Transverse colon (tissue), 3 donors: ENCODE results near the gene PLA2G5.

Source experiments
- CTCF ChIP-seq, 5 experiments: fragments of 200-600 bp in 3 of 5; fragments of 450-650 bp in 2 of 5; sonication (generic) in 3 of 5; IDR thresholded peaks; 1 replicate in 2 of 5; 2 replicates in 3 of 5; pipeline ENCODE4 v1.5.1; 2016 to 2017; ENCODE audit warnings: antibody characterized with exemption in 5 of 5, inconsistent platforms in 3 of 5, mild to moderate bottlenecking in 2 of 5, moderate library complexity in 1 of 5
- EP300 ChIP-seq: sonication (generic); formaldehyde crosslinking; IDR thresholded peaks from one replicate; pipeline ENCODE4 v1.6.1; 2017; ENCODE audit warnings: antibody characterized with exemption, low read depth
- POLR2A ChIP-seq: fragments of 450-650 bp; IDR thresholded peaks from one replicate; pipeline ENCODE4 v1.6.1; 2016; ENCODE audit warnings: antibody characterized with exemption, mild to moderate bottlenecking, moderate library complexity

DNA sequence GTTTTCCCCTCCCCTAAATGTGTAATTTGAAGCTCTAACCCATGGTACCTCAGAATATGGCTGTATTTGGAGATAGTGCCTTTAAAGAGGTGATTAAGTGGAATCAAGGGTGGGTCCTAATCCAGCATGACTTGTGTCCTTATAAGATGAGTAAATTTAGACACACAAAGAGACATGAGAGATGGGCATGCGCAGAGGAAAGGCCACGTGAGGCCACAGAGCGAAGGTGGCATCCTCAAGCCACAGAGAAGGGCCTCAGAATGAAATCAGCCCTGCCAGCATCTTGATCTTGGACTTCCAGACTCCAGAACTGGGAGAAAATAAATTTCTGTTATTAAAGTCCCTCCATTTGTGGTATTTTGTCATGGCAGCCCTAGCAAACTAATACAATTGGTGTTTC is 66.3 kb downstream of the PLA2G5 start:
- no peak for TF ChIP-seq POLR2A
- TF ChIP-seq CTCF (IDR thresholded peaks at IDR 0.05), result no peak
- TF ChIP-seq EP300, result no peak
